ENCODE results near the gene BASP1. TPM values are rescaled to one million over a fixed set of nuclear protein-coding genes. Genes with fewer than 3 reads are reported as not detected.

Gene BASP1
- total and polyA plus RNA-seq, 2 donors (not counting 1 experiment from before 2014, with no cell fraction given), result 53.0 to 66.4 TPM

GRCh38 chr5:17287501-17288155 is 70.2 kb downstream of the BASP1 start:
- H3K4me3 Mint-ChIP-seq, result no peak overlapping the region
- no peak overlapping the region for H3K27ac Mint-ChIP-seq
- ChIA-PET POLR2A (no interaction called here), CTCF (no interaction called here)
- H3K27me3 Mint-ChIP-seq, result no peaks in the 10 kb centered on the region
- H3K4me2 ChIP-seq (replicated peaks; ENCODE audit: low read depth, low read length, poor library complexity, severe bottlenecking), result no peak overlapping the region
- H3K9me3 Mint-ChIP-seq (ENCODE audit: insufficient read depth), result no peaks in the 10 kb centered on the region
- H3K9me3 ChIP-seq (ENCODE audit: control extremely low read depth in 1 of 3, control insufficient read depth in 2 of 3, insufficient read depth in 1 of 3, low read length in 2 of 3), result peaks cover 0 to 17% (median 0%) of the 10 kb centered on the region in 3 donors
- H3K4me1 ChIP-seq (ENCODE audit: control insufficient read depth in 2 of 2, insufficient read depth in 2 of 2, low read length in 2 of 2), result peaks cover 14 to 28% of the 10 kb centered on the region in 2 donors
- H2AFZ ChIP-seq (ENCODE audit: insufficient read depth, low read depth, low read length, poor library complexity, severe bottlenecking), result no peak overlapping the region
- no peak for DNase-seq
- H4K20me1 ChIP-seq (ENCODE audit: control insufficient read depth, insufficient read depth, low read length, poor library complexity, severe bottlenecking), result no peaks in the 10 kb centered on the region
- TF ChIP-seq EZH2 (IDR thresholded peaks at IDR 0.05; ENCODE audit: borderline replicate concordance, insufficient read depth, low read depth, low read length, poor library complexity, severe bottlenecking), result no peak
- TF ChIP-seq, protein P1, sequence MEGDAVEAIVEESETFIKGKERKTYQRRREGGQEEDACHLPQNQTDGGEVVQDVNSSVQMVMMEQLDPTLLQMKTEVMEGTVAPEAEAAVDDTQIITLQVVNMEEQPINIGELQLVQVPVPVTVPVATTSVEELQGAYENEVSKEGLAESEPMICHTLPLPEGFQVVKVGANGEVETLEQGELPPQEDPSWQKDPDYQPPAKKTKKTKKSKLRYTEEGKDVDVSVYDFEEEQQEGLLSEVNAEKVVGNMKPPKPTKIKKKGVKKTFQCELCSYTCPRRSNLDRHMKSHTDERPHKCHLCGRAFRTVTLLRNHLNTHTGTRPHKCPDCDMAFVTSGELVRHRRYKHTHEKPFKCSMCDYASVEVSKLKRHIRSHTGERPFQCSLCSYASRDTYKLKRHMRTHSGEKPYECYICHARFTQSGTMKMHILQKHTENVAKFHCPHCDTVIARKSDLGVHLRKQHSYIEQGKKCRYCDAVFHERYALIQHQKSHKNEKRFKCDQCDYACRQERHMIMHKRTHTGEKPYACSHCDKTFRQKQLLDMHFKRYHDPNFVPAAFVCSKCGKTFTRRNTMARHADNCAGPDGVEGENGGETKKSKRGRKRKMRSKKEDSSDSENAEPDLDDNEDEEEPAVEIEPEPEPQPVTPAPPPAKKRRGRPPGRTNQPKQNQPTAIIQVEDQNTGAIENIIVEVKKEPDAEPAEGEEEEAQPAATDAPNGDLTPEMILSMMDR (IDR thresholded peaks at IDR 0.05), result no peak
- H3K27ac ChIP-seq (ENCODE audit: low read length in 2 of 2), result no peak overlapping the region
- H3K4me1 Mint-ChIP-seq, result peaks cover 28% of the 10 kb centered on the region
- no peaks in the 10 kb centered on the region for H3K27me3 ChIP-seq (replicated peaks in 1 of 4; ENCODE audit: control extremely low read depth in 1 of 4, control insufficient read depth in 3 of 4, insufficient read depth in 4 of 4, low read length in 3 of 4)
- intact Hi-C loops (cut with micrococcal nuclease), result no loop called here
- WGBS (ENCODE audit: insufficient coverage), result 94% methylated on average over 4 of the region's 4 CpGs
- ATAC-seq (ENCODE audit: low read depth), result no peak
- H3K4me3 ChIP-seq (ENCODE audit: control extremely low read depth in 1 of 5, extremely low read depth in 1 of 5, insufficient read depth in 1 of 5, low read depth in 2 of 5, low read length in 4 of 5), result no peak overlapping the region
- H3K9ac ChIP-seq (ENCODE audit: low read length), result no peak overlapping the region
- no peaks in the 10 kb centered on the region for H3K36me3 ChIP-seq (replicated peaks in 1 of 2; ENCODE audit: control extremely low read depth in 1 of 2, control insufficient read depth in 1 of 2, extremely low read depth in 1 of 2, insufficient read depth in 2 of 2, low read length in 1 of 2)
- no peaks in the 10 kb centered on the region for H3K79me2 ChIP-seq (ENCODE audit: control insufficient read depth, insufficient read depth, low read length)

- H3K27me3 Mint-ChIP-seq, result no peaks in the 10 kb centered on the region
- Histone ChIP-seq H3K27me3 (replicated peaks in 1 of 4; ENCODE audit: control extremely low read depth in 1 of 4, control insufficient read depth in 3 of 4, insufficient read depth in 4 of 4, low read length in 3 of 4) (no peaks in the 10 kb centered on the region), H3K4me3 (ENCODE audit: control extremely low read depth in 1 of 5, extremely low read depth in 1 of 5, insufficient read depth in 1 of 5, low read depth in 2 of 5, low read length in 4 of 5) (no peak overlapping the region), H3K27ac (ENCODE audit: low read length in 2 of 2) (no peak overlapping the region), H3K36me3 (replicated peaks in 1 of 2; ENCODE audit: control extremely low read depth in 1 of 2, control insufficient read depth in 1 of 2, extremely low read depth in 1 of 2, insufficient read depth in 2 of 2, low read length in 1 of 2) (no peaks in the 10 kb centered on the region), H3K4me1 (ENCODE audit: control insufficient read depth in 2 of 2, insufficient read depth in 2 of 2, low read length in 2 of 2) (peaks cover 6 to 22% of the 10 kb centered on the region in 2 donors), H3K4me2 (replicated peaks; ENCODE audit: low read depth, low read length, poor library complexity, severe bottlenecking) (no peak overlapping the region), H3K9me3 (ENCODE audit: control extremely low read depth in 1 of 3, control insufficient read depth in 2 of 3, insufficient read depth in 1 of 3, low read length in 2 of 3) (peaks cover 0 to 10% (median 0%) of the 10 kb centered on the region in 3 donors), H2AFZ (ENCODE audit: insufficient read depth, low read depth, low read length, poor library complexity, severe bottlenecking) (no peak overlapping the region), H3K79me2 (ENCODE audit: control insufficient read depth, insufficient read depth, low read length) (no peaks in the 10 kb centered on the region), H4K20me1 (ENCODE audit: control insufficient read depth, insufficient read depth, low read length, poor library complexity, severe bottlenecking) (no peaks in the 10 kb centered on the region), H3K9ac (ENCODE audit: low read length) (no peak overlapping the region)
- no peak for ATAC-seq (ENCODE audit: low read depth)
- TF ChIP-seq, protein P1 (IDR thresholded peaks at IDR 0.05), result no peak
- no peak for TF ChIP-seq EZH2 (IDR thresholded peaks at IDR 0.05; ENCODE audit: borderline replicate concordance, insufficient read depth, low read depth, low read length, poor library complexity, severe bottlenecking)
- no peaks in the 10 kb centered on the region for H3K9me3 Mint-ChIP-seq (ENCODE audit: insufficient read depth)
- no peak overlapping the region for H3K4me3 Mint-ChIP-seq
- CTCF ChIA-PET, result no interaction called here
- H3K4me1 Mint-ChIP-seq, result peaks cover 23% of the 10 kb centered on the region
- intact Hi-C loops (cut with micrococcal nuclease), result no loop called here
- no peak for DNase-seq
- no peak overlapping the region for H3K27ac Mint-ChIP-seq
- 86% methylated on average over 1 of the region's 3 CpGs for WGBS (ENCODE audit: insufficient coverage)
- POLR2A ChIA-PET, result no interaction called here
Measured at GRCh38 chr5:17288570-17288969, 71.1 kb downstream of the BASP1 start.

Data from B cell (primary cell).